Heart left ventricle (tissue), 16 donors: ENCODE measurements around the gene ISG15. TPM values are rescaled to one million over a fixed set of nuclear protein-coding genes. Genes with fewer than 3 reads are reported as not detected.

Experiments used
- ATAC-seq, 4 donors: fragments of 200-7000 bp; cut with Tn5 transposase; one replicate each; pipeline ENCODE4 v1.9.1; 2020 to 2022; ENCODE audit warnings: moderate library complexity in 4 of 4, mild to moderate bottlenecking in 3 of 4, moderate number of reproducible peaks in 1 of 4
- DNase-seq, 5 donors: peaks; one replicate each; pipeline ENCODE4 v3.0.0-alpha.2; 2020
- H3K27ac ChIP-seq, 12 donors: fragments of 200-600 bp; sonication (generic) in 4 of 12; one replicate each; pipeline versions ENCODE4 v1.5.0 to v1.8.0; 2016 to 2022; ENCODE audit warnings: mild to moderate bottlenecking in 2 of 12
- H3K27me3 ChIP-seq, 9 donors: fragments of 200-600 bp; sonication (generic) in 2 of 9; one replicate each; pipeline versions ENCODE4 v1.5.1 to v1.8.0; 2016 to 2022; ENCODE audit warnings: mild to moderate bottlenecking in 3 of 9
- H3K36me3 ChIP-seq, 9 donors: fragments of 200-600 bp; sonication (generic) in 2 of 9; one replicate each; pipeline versions ENCODE4 v1.5.0 to v1.8.0; 2018 to 2022; ENCODE audit warnings: mild to moderate bottlenecking in 2 of 9
- H3K4me1 ChIP-seq, 12 donors: fragments of 200-600 bp; sonication (generic) in 4 of 12; one replicate each; pipeline versions ENCODE4 v1.5.0 to v1.8.0; 2016 to 2022; ENCODE audit warnings: mild to moderate bottlenecking in 3 of 12
- H3K4me3 ChIP-seq, 12 donors: fragments of 200-600 bp; sonication (generic) in 4 of 12; one replicate each; pipeline versions ENCODE4 v1.5.0 to v1.8.0; 2017 to 2022; ENCODE audit warnings: mild to moderate bottlenecking in 9 of 12, moderate library complexity in 4 of 12
- H3K9me3 ChIP-seq, 12 donors: fragments of 200-600 bp; sonication (generic) in 4 of 12; one replicate each; pipeline versions ENCODE4 v1.5.0 to v1.8.0; 2016 to 2022; ENCODE audit warnings: mild to moderate bottlenecking in 1 of 12
- POLR2A ChIP-seq, 2 donors: fragments of 450-650 bp; IDR thresholded peaks; one replicate each; pipeline ENCODE4 v1.6.1; 2017; ENCODE audit warnings: antibody characterized with exemption in 2 of 2, mild to moderate bottlenecking in 2 of 2, moderate library complexity in 2 of 2
- WGBS, 4 donors: extraction: QIAGEN DNeasy Blood & Tissue Kit in 2 of 4; methylation state at CpG; one replicate each; pipeline versions ENCODE4 v1.1.5 to v1.1.7; 2013 to 2018; 5-methylcytosine and 5-hydroxymethylcytosine counted together
- intact Hi-C, 10 donors: fragments of 100-400 bp; cut with DNase I; formaldehyde crosslinking; loops; one replicate each; pipeline versions ENCODE4 v1.11.1 to v1.14.2; 2022
- polyA plus RNA-seq, 2 donors: library from polyadenylated mRNA; stranded (reverse); fragments of 200-250 nt; gene quantifications; one replicate each; pipeline ENCODE4 v1.2.3, GENCODE V29; 2013
- total RNA-seq, 9 donors: library from RNA; depleted of rRNA in 2 of 9; stranded (reverse); fragments of >200 nt in 2 of 9; fragmentation: NEBNext Ultra II Directional in 3 of 9; extraction: Animal tissue kit (Norgen Biotek cat#: 25700) in 3 of 9; gene quantifications; one replicate each; pipeline versions ENCODE4 v1.1.0 to v1.2.4, GENCODE V29; 2016 to 2023
- TF ChIP-seq, protein P1 (sequence below), 12 donors: fragments of 200-600 bp; sonication (generic) in 4 of 12; IDR thresholded peaks; one replicate each; pipeline versions ENCODE4 v1.5.0 to v1.8.0; 2018 to 2022; ENCODE audit warnings: antibody characterized with exemption in 12 of 12, mild to moderate bottlenecking in 5 of 12
- donor health status: ischemic (EF 13 %, LVEDD 7.1; RV severe dilation, severe dysfunction).
- donor health status: healthy with polysubstance abuse.
- donor health status: DM: no; HTN: yes; CAD: no.
- donor health status: DM: no; HTN: no; CAD: no.
- donor health status: ischemic (EF 25% LVEDD 6.9; RV normal size, moderate dysfunction).
- donor health status: ischemic (EF 25% LVEDD 5.7; RV mildly dilated, moderate dysfunction).
- donor health status: healthy.
- donor health status: DM: yes; HTN: yes; CAD: no.
- donor health status: ischemic (EF 35%, LVEDD 5.7; RV mildly dilated, moderate dysfunction).
- donor health status: nonischemic (EF 11% LVEDD 7.7; RV severe dilation, severe dysfunction).
- donor health status: DM: yes; HTN: yes; CAD: no.
- donor health status: PGD.
- donor health status: ischemic (EF 29% LVEDD 5.4; RV normal size, mild dysfunction).
- donor health status: nonischemic (EF 23%, LVEDD 6.1; RV moderate dilation, normal function).

ISG15 gene
- total and polyA plus RNA-seq, 11 donors = 17.0 to 189 (median 34.4) TPM

- WGBS, 4 donors = 95 to 97% (median 95%) methylated on average over 24 to 27 of the region's 27 CpGs
- Histone ChIP-seq H3K4me1 (peaks cover 4 to 22% (median 12%) of the 10 kb centered on the region in 12 donors), H3K36me3 (peaks cover 0 to 41% (median 5%) of the 10 kb centered on the region in 9 donors), H3K4me3 (no peak overlapping the region), H3K9me3 (no peaks in the 10 kb centered on the region), H3K27me3 (peaks cover 0 to 19% (median 0%) of the 10 kb centered on the region in 9 donors), H3K27ac (no peak overlapping the region)
- no peak for TF ChIP-seq POLR2A (IDR thresholded peaks at IDR 0.05)
- DNase-seq (no peak), ATAC-seq (no peak)
- intact Hi-C loops = no loop called here
Measured at GRCh38 chr1:1043411-1043810, 30.1 kb downstream of the ISG15 start.

- DNase-seq (no peak), ATAC-seq (no peak)
- no peaks in the 10 kb centered on the region for H3K9me3 ChIP-seq
- peaks cover 4 to 21% (median 12%) of the 10 kb centered on the region in 12 donors for H3K4me1 ChIP-seq
- intact Hi-C loops = no loop called here
- WGBS, 4 donors = 93 to 98% (median 95%) methylated on average over 11 to 33 of the region's 33 CpGs
- H3K27ac ChIP-seq = no peak overlapping the region
- peaks cover 0 to 17% (median 0%) of the 10 kb centered on the region in 9 donors for H3K27me3 ChIP-seq
- no peak overlapping the region for H3K4me3 ChIP-seq
- TF ChIP-seq, protein P1, sequence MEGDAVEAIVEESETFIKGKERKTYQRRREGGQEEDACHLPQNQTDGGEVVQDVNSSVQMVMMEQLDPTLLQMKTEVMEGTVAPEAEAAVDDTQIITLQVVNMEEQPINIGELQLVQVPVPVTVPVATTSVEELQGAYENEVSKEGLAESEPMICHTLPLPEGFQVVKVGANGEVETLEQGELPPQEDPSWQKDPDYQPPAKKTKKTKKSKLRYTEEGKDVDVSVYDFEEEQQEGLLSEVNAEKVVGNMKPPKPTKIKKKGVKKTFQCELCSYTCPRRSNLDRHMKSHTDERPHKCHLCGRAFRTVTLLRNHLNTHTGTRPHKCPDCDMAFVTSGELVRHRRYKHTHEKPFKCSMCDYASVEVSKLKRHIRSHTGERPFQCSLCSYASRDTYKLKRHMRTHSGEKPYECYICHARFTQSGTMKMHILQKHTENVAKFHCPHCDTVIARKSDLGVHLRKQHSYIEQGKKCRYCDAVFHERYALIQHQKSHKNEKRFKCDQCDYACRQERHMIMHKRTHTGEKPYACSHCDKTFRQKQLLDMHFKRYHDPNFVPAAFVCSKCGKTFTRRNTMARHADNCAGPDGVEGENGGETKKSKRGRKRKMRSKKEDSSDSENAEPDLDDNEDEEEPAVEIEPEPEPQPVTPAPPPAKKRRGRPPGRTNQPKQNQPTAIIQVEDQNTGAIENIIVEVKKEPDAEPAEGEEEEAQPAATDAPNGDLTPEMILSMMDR (IDR thresholded peaks at IDR 0.05) = no peak
- no peak for TF ChIP-seq POLR2A (IDR thresholded peaks at IDR 0.05)
- H3K36me3 ChIP-seq = peaks cover 0 to 41% (median 5%) of the 10 kb centered on the region in 9 donors
Measured at GRCh38 chr1:1043921-1044320, 30.6 kb downstream of the ISG15 start.

DNA sequence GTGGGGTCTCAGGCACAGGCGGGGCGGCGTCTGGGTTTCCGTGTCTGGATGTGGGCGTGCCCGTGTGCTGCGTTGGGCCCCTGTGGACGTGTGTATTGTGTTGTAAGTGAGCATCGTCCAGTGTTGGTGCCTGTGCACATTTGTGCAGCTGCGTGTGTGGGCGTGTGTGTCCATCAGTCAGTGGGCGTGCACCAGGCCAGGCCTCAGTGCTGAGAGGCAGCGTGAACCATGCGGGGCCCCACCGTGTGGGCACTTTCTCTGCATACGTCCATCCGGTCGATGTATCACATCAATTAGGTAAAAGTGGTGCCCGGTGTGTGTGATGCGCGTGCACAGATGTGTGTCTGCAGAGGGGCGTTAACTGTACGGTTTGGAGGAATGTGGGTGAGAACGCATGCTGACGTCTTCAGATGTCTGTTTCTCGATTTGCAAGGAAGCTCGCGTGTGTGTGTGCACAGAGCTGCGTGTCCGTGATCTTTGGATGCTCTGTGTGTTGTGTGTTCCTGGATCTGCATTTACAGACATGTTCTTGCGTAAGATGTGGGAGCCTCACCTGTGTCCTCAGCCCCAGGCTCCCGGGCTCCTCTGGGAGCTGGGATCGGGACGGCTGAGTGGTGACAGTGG is 31.3 kb downstream of the ISG15 start:
- Histone ChIP-seq H3K9me3 (no peaks in the 10 kb centered on the region), H3K4me1 (peaks cover 4 to 15% (median 10%) of the 10 kb centered on the region in 12 donors), H3K4me3 (no peak overlapping the region), H3K36me3 (peaks cover 0 to 45% (median 5%) of the 10 kb centered on the region in 9 donors), H3K27me3 (peaks cover 0 to 11% (median 0%) of the 10 kb centered on the region in 9 donors), H3K27ac (no peak overlapping the region)
- ATAC-seq (no peak), DNase-seq (no peak)
- WGBS, 4 donors = 93 to 95% (median 94%) methylated on average over 25 to 34 of the region's 34 CpGs
- TF ChIP-seq, protein P1 (IDR thresholded peaks at IDR 0.05) = no peak
- TF ChIP-seq POLR2A (IDR thresholded peaks at IDR 0.05) = no peak
- intact Hi-C loops = no loop called here

GRCh38 chr1:1045129-1045528 is 31.8 kb downstream of the ISG15 start:
- no peak for DNase-seq
- H3K4me3 ChIP-seq = no peak overlapping the region
- H3K9me3 ChIP-seq = no peaks in the 10 kb centered on the region
- H3K36me3 ChIP-seq = peaks cover 0 to 48% (median 5%) of the 10 kb centered on the region in 9 donors
- peaks cover 0 to 5% (median 0%) of the 10 kb centered on the region in 9 donors for H3K27me3 ChIP-seq
- no peak for ATAC-seq
- intact Hi-C loops = no loop called here
- TF ChIP-seq POLR2A (IDR thresholded peaks at IDR 0.05) = no peak
- TF ChIP-seq, protein P1 (IDR thresholded peaks at IDR 0.05) = no peak
- H3K27ac ChIP-seq = no peak overlapping the region
- WGBS, 4 donors = 96 to 98% (median 97%) methylated on average over 10 to 23 of the region's 23 CpGs
- peaks cover 0 to 9% (median 5%) of the 10 kb centered on the region in 12 donors for H3K4me1 ChIP-seq
